Tibial artery (tissue), 4 donors: Measurements from ENCODE around the gene COX7A2L.

Experiments
- DNase-seq, 2 donors: peaks; one replicate each; pipeline ENCODE4 v3.0.0-alpha.2; 2019
- H3K27ac ChIP-seq, 2 donors: fragments of 200-600 bp; sonication (generic) in 1 of 2; 1 replicate in 1 of 2; 2 replicates in 1 of 2; pipeline ENCODE4 v1.5.1; 2018 to 2019; ENCODE audit warnings: mild to moderate bottlenecking in 1 of 2
- H3K27me3 ChIP-seq, 2 donors: fragments of 200-600 bp; sonication (generic) in 1 of 2; one replicate each; pipeline versions ENCODE4 v1.5.1 to v1.6.0; 2016 to 2019
- H3K36me3 ChIP-seq, 3 donors: fragments of 200-600 bp; sonication (generic) in 2 of 3; one replicate each; pipeline ENCODE4 v1.5.1; 2016 to 2019; ENCODE audit warnings: mild to moderate bottlenecking in 2 of 3
- H3K4me1 ChIP-seq, 4 donors: fragments of 200-600 bp; sonication (generic) in 2 of 4; 1 replicate in 3 of 4; 2 replicates in 1 of 4; pipeline ENCODE4 v1.5.1; 2016 to 2019
- H3K4me3 ChIP-seq, 2 donors: fragments of 200-600 bp; sonication (generic) in 1 of 2; 1 replicate in 1 of 2; 2 replicates in 1 of 2; pipeline ENCODE4 v1.5.1; 2018 to 2019; ENCODE audit warnings: mild to moderate bottlenecking in 2 of 2
- H3K9me3 ChIP-seq, 3 donors: fragments of 200-600 bp; sonication (generic) in 1 of 3; one replicate each; pipeline ENCODE4 v1.5.1; 2016 to 2019
- intact Hi-C: fragments of 100-400 bp; cut with DNase I; formaldehyde crosslinking; loops from one replicate; pipeline ENCODE4 v1.15.0; 2023; ENCODE audit warnings: low total_unique reads
- TF ChIP-seq, protein P1 (sequence below), 2 experiments: fragments of 200-600 bp in 1 of 2; fragments of 450-650 bp in 1 of 2; IDR thresholded peaks; one replicate each; pipeline ENCODE4 v1.5.1; 2017 to 2019; ENCODE audit warnings: antibody characterized with exemption in 2 of 2, mild to moderate bottlenecking in 1 of 2, moderate library complexity in 1 of 2

COX7A2L gene

DNA sequence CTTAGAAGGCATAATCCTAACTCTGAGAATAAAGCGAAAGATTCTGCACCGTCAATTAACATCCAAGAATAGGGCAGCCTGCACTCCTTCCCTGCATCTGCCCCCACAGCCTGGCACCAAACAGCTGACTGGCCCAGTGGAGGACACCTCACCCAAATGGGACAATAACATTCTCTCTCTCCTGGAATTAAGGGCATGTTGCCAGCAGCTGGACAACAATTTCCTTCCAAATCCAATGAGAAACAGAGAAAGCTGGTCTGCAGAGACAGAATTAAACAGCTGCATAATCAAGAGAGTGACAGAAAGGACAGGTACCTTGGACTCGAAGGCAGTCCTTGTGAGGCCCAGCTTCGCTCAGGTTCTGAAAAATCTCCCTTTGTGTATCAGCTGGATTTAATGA is 15.0 kb downstream of the COX7A2L start:
- H3K4me1 ChIP-seq: peaks cover 0 to 30% (median 21%) of the 10 kb centered on the region in 4 donors
- no peaks in the 10 kb centered on the region for H3K9me3 ChIP-seq
- TF ChIP-seq, protein P1, sequence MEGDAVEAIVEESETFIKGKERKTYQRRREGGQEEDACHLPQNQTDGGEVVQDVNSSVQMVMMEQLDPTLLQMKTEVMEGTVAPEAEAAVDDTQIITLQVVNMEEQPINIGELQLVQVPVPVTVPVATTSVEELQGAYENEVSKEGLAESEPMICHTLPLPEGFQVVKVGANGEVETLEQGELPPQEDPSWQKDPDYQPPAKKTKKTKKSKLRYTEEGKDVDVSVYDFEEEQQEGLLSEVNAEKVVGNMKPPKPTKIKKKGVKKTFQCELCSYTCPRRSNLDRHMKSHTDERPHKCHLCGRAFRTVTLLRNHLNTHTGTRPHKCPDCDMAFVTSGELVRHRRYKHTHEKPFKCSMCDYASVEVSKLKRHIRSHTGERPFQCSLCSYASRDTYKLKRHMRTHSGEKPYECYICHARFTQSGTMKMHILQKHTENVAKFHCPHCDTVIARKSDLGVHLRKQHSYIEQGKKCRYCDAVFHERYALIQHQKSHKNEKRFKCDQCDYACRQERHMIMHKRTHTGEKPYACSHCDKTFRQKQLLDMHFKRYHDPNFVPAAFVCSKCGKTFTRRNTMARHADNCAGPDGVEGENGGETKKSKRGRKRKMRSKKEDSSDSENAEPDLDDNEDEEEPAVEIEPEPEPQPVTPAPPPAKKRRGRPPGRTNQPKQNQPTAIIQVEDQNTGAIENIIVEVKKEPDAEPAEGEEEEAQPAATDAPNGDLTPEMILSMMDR (IDR thresholded peaks at IDR 0.05): no peak
- no peak overlapping the region for H3K27ac ChIP-seq
- no peak for DNase-seq
- H3K4me3 ChIP-seq: no peak overlapping the region
- no peaks in the 10 kb centered on the region for H3K27me3 ChIP-seq
- intact Hi-C loops: no loop called here
- peaks cover 8 to 26% (median 9%) of the 10 kb centered on the region in 3 donors for H3K36me3 ChIP-seq

- intact Hi-C loops: no loop called here
- peaks cover 0 to 36% (median 21%) of the 10 kb centered on the region in 4 donors for H3K4me1 ChIP-seq
- peaks cover 5 to 29% (median 27%) of the 10 kb centered on the region in 3 donors for H3K36me3 ChIP-seq
- H3K27ac ChIP-seq: peak overlapping the region; percentile 68 to 74
- no peaks in the 10 kb centered on the region for H3K27me3 ChIP-seq
- no peaks in the 10 kb centered on the region for H3K9me3 ChIP-seq
- TF ChIP-seq, protein P1 (IDR thresholded peaks at IDR 0.05): no peak
- H3K4me3 ChIP-seq: peak overlapping the region in 1 of 2 donors; percentile 21
- DNase-seq: peak in 1 of 2 donors; percentile 63
Measured at GRCh38 chr2:42342795-42343241, 18.2 kb downstream of the COX7A2L start.

GRCh38 chr2:42342061-42342794 is 18.8 kb downstream of the COX7A2L start:
- no peaks in the 10 kb centered on the region for H3K9me3 ChIP-seq
- H3K4me1 ChIP-seq: peaks cover 0 to 36% (median 21%) of the 10 kb centered on the region in 4 donors
- peak overlapping the region; percentile 68 to 74 for H3K27ac ChIP-seq
- peak; percentile 78 to 86 for DNase-seq
- H3K27me3 ChIP-seq: no peaks in the 10 kb centered on the region
- intact Hi-C loops: no loop called here
- H3K4me3 ChIP-seq: peak overlapping the region in 1 of 2 donors; percentile 21
- TF ChIP-seq, protein P1 (IDR thresholded peaks at IDR 0.05): no peak
- H3K36me3 ChIP-seq: peaks cover 0 to 33% (median 31%) of the 10 kb centered on the region in 3 donors

- no peaks in the 10 kb centered on the region for H3K9me3 ChIP-seq
- H3K4me1 ChIP-seq: peaks cover 0 to 34% (median 21%) of the 10 kb centered on the region in 4 donors
- no peak for DNase-seq
- no peaks in the 10 kb centered on the region for H3K27me3 ChIP-seq
- intact Hi-C loops: no loop called here
- no peak overlapping the region for H3K4me3 ChIP-seq
- H3K27ac ChIP-seq: peak overlapping the region in 1 of 2 donors; percentile 74
- TF ChIP-seq, protein P1 (IDR thresholded peaks at IDR 0.05): no peak
- peaks cover 0 to 38% (median 31%) of the 10 kb centered on the region in 3 donors for H3K36me3 ChIP-seq
Measured at GRCh38 chr2:42340938-42341636, 19.9 kb downstream of the COX7A2L start.

- TF ChIP-seq, protein P1 (IDR thresholded peaks at IDR 0.05): no peak
- H3K4me1 ChIP-seq: peaks cover 0 to 31% (median 21%) of the 10 kb centered on the region in 4 donors
- no peaks in the 10 kb centered on the region for H3K27me3 ChIP-seq
- H3K36me3 ChIP-seq: peaks cover 0 to 45% (median 24%) of the 10 kb centered on the region in 3 donors
- no peak overlapping the region for H3K4me3 ChIP-seq
- intact Hi-C loops: no loop called here
- H3K27ac ChIP-seq: no peak overlapping the region
- DNase-seq: no peak
- H3K9me3 ChIP-seq: no peaks in the 10 kb centered on the region
Measured at GRCh38 chr2:42340045-42340937, 20.7 kb downstream of the COX7A2L start.
